ENCODE measurements around the gene PDE4B.

The PDE4B gene

DNA sequence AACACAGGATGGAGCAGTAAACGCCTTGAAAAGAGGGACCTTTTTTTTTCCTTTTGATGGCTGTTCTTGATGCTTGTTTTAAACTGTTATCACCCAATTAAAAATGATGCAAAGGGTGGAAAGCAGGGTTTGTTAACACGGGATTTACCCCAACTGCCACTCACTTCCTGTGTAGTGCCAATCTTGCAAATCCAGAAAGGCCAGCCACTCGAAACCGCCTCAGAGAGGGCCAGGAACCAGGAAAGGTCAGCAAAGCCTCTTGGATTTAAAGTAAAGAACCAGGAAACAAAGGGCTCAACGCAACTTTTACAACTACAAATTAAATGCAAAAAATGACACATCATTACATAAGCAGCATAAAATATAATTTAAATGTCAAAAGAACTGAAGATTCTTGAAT lies 347.4 kb downstream of the PDE4B start:
- H4K20me1 ChIP-seq (ENCODE audit: insufficient read depth, low read length, poor library complexity, severe bottlenecking): no peaks in the 10 kb centered on the region
- H3K36me3 ChIP-seq (ENCODE audit: insufficient read depth, low read length): no peaks in the 10 kb centered on the region
- H3K9me2 ChIP-seq (replicated peaks; ENCODE audit: low read depth, low read length): no peaks in the 10 kb centered on the region
- no peaks in the 10 kb centered on the region for H3K9me3 ChIP-seq (ENCODE audit: insufficient read depth, low read depth, low read length)
- no peaks in the 10 kb centered on the region for H3K79me2 ChIP-seq (ENCODE audit: insufficient read depth, low read length)
- H3K9ac ChIP-seq (ENCODE audit: low read depth, low read length, poor library complexity, severe bottlenecking): peak overlapping the region; percentile 32
- no peak for TF ChIP-seq EZH2phosphoT487 (IDR thresholded peaks at IDR 0.05; ENCODE audit: borderline replicate concordance)
- TF ChIP-seq, protein P1, sequence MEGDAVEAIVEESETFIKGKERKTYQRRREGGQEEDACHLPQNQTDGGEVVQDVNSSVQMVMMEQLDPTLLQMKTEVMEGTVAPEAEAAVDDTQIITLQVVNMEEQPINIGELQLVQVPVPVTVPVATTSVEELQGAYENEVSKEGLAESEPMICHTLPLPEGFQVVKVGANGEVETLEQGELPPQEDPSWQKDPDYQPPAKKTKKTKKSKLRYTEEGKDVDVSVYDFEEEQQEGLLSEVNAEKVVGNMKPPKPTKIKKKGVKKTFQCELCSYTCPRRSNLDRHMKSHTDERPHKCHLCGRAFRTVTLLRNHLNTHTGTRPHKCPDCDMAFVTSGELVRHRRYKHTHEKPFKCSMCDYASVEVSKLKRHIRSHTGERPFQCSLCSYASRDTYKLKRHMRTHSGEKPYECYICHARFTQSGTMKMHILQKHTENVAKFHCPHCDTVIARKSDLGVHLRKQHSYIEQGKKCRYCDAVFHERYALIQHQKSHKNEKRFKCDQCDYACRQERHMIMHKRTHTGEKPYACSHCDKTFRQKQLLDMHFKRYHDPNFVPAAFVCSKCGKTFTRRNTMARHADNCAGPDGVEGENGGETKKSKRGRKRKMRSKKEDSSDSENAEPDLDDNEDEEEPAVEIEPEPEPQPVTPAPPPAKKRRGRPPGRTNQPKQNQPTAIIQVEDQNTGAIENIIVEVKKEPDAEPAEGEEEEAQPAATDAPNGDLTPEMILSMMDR (conservative IDR thresholded peaks at IDR 0.05; ENCODE audit: low read length): no peak
- H3K27me3 ChIP-seq (ENCODE audit: insufficient read depth, low read length, poor library complexity, severe bottlenecking): no peaks in the 10 kb centered on the region
- H3K4me2 ChIP-seq (ENCODE audit: low read depth, low read length, poor library complexity, severe bottlenecking): peak overlapping the region; percentile 42
- no peak overlapping the region for H3K4me3 ChIP-seq (ENCODE audit: low read length, poor library complexity, severe bottlenecking)
- peak overlapping the region; percentile 54; the same call in 1 of the 2 replicates for H2AFZ ChIP-seq (ENCODE audit: low read length)
- peaks cover 59% of the 10 kb centered on the region for H3K4me1 ChIP-seq (ENCODE audit: insufficient read depth, low read length, poor library complexity, severe bottlenecking)
- no peaks in the 10 kb centered on the region for H3F3A ChIP-seq (ENCODE audit: low read depth)

DNA sequence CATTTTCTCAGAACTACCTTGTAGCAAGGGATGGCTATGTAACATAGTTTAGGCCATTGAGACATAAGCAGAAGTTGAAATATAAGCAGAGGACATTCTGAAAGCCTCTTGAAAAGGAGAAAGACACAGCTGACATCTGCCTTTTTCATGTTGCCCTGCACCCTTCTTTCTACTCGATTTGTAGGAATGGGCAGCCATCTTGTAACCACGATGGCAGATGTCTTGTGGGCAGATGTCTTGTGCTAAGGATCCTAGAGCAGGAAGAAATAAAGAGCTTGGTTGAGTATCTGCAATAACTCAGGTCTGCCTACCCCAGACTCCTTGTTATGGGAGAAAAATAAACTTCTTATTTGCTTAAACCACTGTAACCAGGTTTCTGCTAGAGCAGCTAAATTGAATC lies 351.0 kb downstream of the PDE4B start:
- Histone ChIP-seq H3F3A (ENCODE audit: low read depth) (no peaks in the 10 kb centered on the region), H3K9me3 (ENCODE audit: insufficient read depth, low read depth, low read length) (no peaks in the 10 kb centered on the region), H3K9ac (ENCODE audit: low read depth, low read length, poor library complexity, severe bottlenecking) (no peak overlapping the region), H3K4me3 (ENCODE audit: low read length, poor library complexity, severe bottlenecking) (peak overlapping the region; percentile 1), H3K4me1 (ENCODE audit: insufficient read depth, low read length, poor library complexity, severe bottlenecking) (peaks cover 50% of the 10 kb centered on the region), H3K79me2 (ENCODE audit: insufficient read depth, low read length) (no peaks in the 10 kb centered on the region), H3K27me3 (ENCODE audit: insufficient read depth, low read length, poor library complexity, severe bottlenecking) (no peaks in the 10 kb centered on the region), H3K36me3 (ENCODE audit: insufficient read depth, low read length) (no peaks in the 10 kb centered on the region), H3K9me2 (replicated peaks; ENCODE audit: low read depth, low read length) (no peaks in the 10 kb centered on the region), H2AFZ (ENCODE audit: low read length) (peak overlapping the region; percentile 50), H4K20me1 (ENCODE audit: insufficient read depth, low read length, poor library complexity, severe bottlenecking) (no peaks in the 10 kb centered on the region), H3K4me2 (ENCODE audit: low read depth, low read length, poor library complexity, severe bottlenecking) (peak overlapping the region; percentile 32)
- TF ChIP-seq, protein P1 (conservative IDR thresholded peaks at IDR 0.05; ENCODE audit: low read length): no peak
- no peak for TF ChIP-seq EZH2phosphoT487 (IDR thresholded peaks at IDR 0.05; ENCODE audit: borderline replicate concordance)

DNA sequence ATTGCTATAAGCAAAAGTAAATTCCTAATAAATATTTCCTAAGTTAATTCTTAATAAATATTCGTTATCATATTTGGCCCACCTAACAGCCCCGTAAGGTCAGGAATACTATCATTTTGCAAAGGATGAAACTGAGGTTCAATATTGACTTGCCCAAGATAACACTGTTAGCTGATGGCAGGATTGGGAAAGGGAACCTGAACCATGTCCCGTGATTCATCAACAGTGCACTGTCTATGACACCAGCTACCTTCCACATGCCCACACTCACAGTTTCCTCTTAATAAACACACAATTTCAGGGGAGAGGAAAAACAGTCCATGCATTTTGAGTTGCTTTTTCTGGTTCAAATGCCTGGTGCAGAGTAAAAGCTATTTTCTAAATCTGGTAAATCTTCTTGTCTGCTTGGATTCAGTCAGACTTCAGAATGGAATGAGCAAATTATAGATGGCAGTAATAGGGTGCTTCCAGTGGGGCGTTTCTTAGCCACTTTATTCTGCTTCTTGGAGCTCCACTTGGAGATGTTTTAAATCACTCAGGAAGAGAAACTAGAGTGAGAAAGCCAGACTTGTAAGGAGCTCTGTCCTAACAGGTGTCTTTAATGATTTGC lies 354.6 kb downstream of the PDE4B start:
- Histone ChIP-seq H3K9me3 (ENCODE audit: insufficient read depth, low read depth, low read length) (no peaks in the 10 kb centered on the region), H3K4me3 (ENCODE audit: low read length, poor library complexity, severe bottlenecking) (no peak overlapping the region), H3K36me3 (ENCODE audit: insufficient read depth, low read length) (no peaks in the 10 kb centered on the region), H3K79me2 (ENCODE audit: insufficient read depth, low read length) (no peaks in the 10 kb centered on the region), H3K4me2 (ENCODE audit: low read depth, low read length, poor library complexity, severe bottlenecking) (no peak overlapping the region), H4K20me1 (ENCODE audit: insufficient read depth, low read length, poor library complexity, severe bottlenecking) (no peaks in the 10 kb centered on the region), H3K4me1 (ENCODE audit: insufficient read depth, low read length, poor library complexity, severe bottlenecking) (peaks cover 27% of the 10 kb centered on the region), H2AFZ (ENCODE audit: low read length) (no peak overlapping the region), H3F3A (ENCODE audit: low read depth) (no peaks in the 10 kb centered on the region), H3K9ac (ENCODE audit: low read depth, low read length, poor library complexity, severe bottlenecking) (no peak overlapping the region), H3K9me2 (replicated peaks; ENCODE audit: low read depth, low read length) (no peaks in the 10 kb centered on the region), H3K27me3 (ENCODE audit: insufficient read depth, low read length, poor library complexity, severe bottlenecking) (no peaks in the 10 kb centered on the region)
- TF ChIP-seq, protein P1 (conservative IDR thresholded peaks at IDR 0.05; ENCODE audit: low read length): no peak
- TF ChIP-seq EZH2phosphoT487 (IDR thresholded peaks at IDR 0.05; ENCODE audit: borderline replicate concordance): no peak

Data from Loucy (cell line).